ENCODE results near the gene CHMP2A. TPM values are rescaled to one million over a fixed set of nuclear protein-coding genes. Genes with fewer than 3 reads are reported as not detected.
"Not testable (repeated sequence)": the region's sequence is repeated elsewhere in the genome, so short reads cannot be mapped to it uniquely, and the experiment has no call there.

CHMP2A gene
- polyA plus RNA-seq: 160 TPM

GRCh38 chr19:58554494-58555368, at the start of gene CHMP2A:
Gene CHMP2A, minus strand, starts transcription at chr19:58555105. Its CDS starts 893 bp downstream, at chr19:58554212.
- Mint-ChIP-seq H3K4me3 (peak within 1 kb of the TSS; percentile 93 to 99 (median 95)), H3K27me3 (no peaks in the 10 kb centered on the region), H3K9me3 (no peaks in the 10 kb centered on the region), H3K36me3 (peaks cover 8% of the 10 kb centered on the region), H3K27ac (peak within 1 kb of the TSS; percentile 99 to 100 (median 99)), H3K4me1 (peaks cover 32 to 38% (median 35%) of the 10 kb centered on the region in 3 donors)

DNA sequence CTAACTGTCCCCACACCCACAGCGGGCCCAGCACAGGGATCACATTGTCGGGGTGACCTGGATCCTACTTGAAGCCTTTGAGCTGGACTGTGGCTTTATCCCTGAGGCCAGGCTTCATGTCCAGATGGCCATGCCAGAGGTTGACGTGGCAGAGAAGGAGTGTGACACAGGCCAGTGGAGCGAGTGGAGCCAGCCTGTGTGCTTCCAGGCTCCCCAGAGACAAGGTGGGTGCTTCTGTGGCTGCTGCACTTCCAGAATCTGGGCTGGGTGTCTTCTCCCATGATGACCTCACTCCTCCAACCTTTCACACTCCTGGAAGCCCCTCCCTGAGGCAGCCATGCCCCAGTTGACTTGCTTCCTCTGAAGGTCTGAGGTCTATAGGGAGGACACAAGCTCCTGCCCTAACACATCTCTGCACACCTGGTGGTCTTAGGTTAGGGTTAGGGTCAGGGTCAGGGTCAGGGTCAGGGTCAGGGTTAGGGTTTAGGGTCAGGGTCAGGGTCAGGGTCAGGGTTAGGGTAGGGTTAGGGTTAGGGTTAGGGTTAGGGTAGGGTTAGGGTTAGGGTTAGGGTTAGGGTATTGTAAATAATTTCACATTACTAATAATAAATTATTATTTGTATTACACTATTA, 31.3 kb upstream of the CHMP2A start:
- Mint-ChIP-seq H3K4me1 (peaks cover 2 to 5% (median 4%) of the 10 kb centered on the region in 3 donors), H3K9me3 (no peaks in the 10 kb centered on the region), H3K27ac (no peak overlapping the region), H3K4me3 (no peak overlapping the region), H3K36me3 (peaks cover 4% of the 10 kb centered on the region), H3K27me3 (no peaks in the 10 kb centered on the region)

- no peaks in the 10 kb centered on the region for H3K9me3 Mint-ChIP-seq
- H3K4me1 Mint-ChIP-seq: peaks cover 6 to 10% (median 7%) of the 10 kb centered on the region in 3 donors
- no peak overlapping the region for H3K27ac Mint-ChIP-seq
- H3K4me3 Mint-ChIP-seq: no peak overlapping the region
- peaks cover 5% of the 10 kb centered on the region for H3K36me3 Mint-ChIP-seq
- H3K27me3 Mint-ChIP-seq: no peaks in the 10 kb centered on the region
These were observed 30.7 kb upstream of the CHMP2A start for GRCh38 chr19:58585442-58586132.

- H3K4me1 Mint-ChIP-seq: peaks cover 6 to 10% (median 8%) of the 10 kb centered on the region in 3 donors
- peaks cover 5% of the 10 kb centered on the region for H3K36me3 Mint-ChIP-seq
- no peak overlapping the region for H3K4me3 Mint-ChIP-seq
- H3K27ac Mint-ChIP-seq: peak overlapping the region in 2 of 3 donors; percentile 8 to 67
- H3K9me3 Mint-ChIP-seq: no peaks in the 10 kb centered on the region
- H3K27me3 Mint-ChIP-seq: no peaks in the 10 kb centered on the region
These were observed 29.9 kb upstream of the CHMP2A start for GRCh38 chr19:58584498-58585441.

DNA sequence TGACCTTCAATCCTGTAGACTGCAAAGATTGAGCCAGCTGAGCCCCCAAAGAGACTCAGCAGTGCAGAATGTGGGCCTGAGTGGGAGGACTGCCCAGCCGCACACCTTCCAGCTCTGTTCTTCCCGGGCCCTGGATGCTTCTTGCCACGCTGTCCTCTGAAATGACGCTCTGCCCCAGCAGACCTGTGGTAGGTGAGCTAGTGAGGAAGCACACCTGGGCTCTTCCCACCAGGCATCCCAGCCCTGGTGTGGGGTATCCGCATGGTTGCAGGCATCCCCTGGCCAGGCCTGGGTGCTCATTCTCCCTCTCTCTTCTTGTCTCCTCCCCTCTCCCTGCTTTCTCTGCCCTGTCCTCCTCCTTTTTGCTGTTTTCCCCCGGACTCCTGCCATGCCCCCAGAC, 28.1 kb upstream of the CHMP2A start:
- H3K4me1 Mint-ChIP-seq: peaks cover 19 to 23% (median 21%) of the 10 kb centered on the region in 3 donors
- peaks cover 5% of the 10 kb centered on the region for H3K36me3 Mint-ChIP-seq
- no peaks in the 10 kb centered on the region for H3K9me3 Mint-ChIP-seq
- H3K4me3 Mint-ChIP-seq: no peak overlapping the region
- no peak overlapping the region for H3K27ac Mint-ChIP-seq
- H3K27me3 Mint-ChIP-seq: no peaks in the 10 kb centered on the region

DNA sequence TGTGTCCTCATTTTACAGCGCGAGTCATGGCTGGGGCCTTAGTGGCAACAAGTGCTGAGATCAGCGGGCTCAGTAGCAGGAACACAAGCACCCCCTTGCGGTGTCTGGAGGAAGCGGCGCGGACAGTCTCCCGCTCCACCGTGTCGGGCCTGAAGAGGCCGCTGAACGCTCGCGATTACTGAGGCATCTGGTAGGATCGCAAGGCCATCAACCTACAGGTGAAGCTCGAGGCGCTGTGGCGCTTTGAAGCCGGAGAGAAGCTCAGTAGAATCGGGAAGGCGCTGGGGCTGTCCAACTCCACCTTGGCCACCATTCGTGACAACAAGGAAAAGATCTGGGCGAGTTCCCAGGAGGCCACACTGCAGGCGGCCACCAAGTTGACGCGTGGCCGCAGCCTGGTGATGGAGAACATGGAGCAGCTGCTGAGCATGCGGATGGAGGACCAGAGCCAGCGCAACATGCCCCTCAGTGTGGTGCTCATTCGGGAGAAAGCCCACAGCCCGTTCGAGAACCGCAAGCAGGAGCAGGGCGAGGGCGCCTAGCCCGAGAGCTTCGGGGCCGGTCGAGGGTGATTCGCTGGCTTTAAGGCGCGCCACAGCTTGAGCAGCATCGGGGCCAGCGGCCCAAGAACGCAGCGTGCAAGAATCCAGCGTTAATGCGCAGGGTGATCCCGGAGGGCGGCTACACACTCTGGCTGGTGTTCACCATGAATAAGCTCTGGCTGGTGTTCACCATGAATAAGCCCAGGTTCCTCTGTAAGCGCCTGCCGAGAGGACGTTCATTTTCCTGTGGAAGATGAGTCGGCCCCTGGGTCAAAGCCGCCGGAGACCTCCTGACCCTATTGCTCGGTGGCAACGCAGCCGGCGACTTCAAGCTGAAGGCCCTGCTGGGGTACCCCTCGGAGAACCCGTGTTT, 26.6 kb upstream of the CHMP2A start:
- no peaks in the 10 kb centered on the region for H3K27me3 Mint-ChIP-seq
- no peaks in the 10 kb centered on the region for H3K9me3 Mint-ChIP-seq
- peaks cover 7% of the 10 kb centered on the region for H3K36me3 Mint-ChIP-seq
- H3K4me1 Mint-ChIP-seq: peaks cover 19 to 24% (median 23%) of the 10 kb centered on the region in 3 donors
- peak overlapping the region in 2 of 4 donors; percentile 38 to 60 for H3K4me3 Mint-ChIP-seq
- peak overlapping the region in 2 of 3 donors; percentile 43 to 86 for H3K27ac Mint-ChIP-seq

DNA sequence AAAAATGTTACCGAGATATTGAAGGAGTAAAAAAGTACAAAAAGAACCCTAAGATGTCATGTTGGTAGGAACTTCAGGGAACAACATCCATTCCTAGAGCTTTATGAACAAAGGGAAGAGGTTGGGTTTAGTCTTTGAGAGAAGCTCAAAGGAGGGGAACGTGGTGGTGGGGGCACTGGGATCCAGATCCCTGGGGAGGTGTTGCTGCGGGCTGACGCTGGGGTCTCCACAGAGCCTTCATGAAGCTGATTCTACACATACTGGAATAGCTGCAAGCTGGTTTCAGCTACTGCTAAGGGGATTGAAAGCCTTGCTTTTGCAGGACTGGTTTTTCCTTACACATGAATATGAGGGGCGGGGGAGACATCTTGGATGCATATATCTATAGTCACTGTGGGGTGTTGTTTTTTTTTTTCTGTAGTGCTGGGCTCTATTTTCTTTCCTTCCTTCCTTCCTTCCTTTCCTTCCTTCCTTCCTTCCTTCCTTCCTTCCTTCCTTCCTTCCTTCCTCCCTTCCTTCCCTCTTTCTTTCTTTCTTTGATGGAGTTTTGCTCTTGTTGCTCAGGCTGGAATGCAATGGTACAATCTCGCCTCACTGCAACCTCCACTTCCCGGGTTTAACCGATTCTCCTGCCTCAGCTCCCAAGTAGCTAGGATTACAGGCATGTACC, 24.7 kb upstream of the CHMP2A start:
- Mint-ChIP-seq H3K27me3 (no peaks in the 10 kb centered on the region), H3K27ac (peak overlapping the region in 1 of 3 donors; percentile 86), H3K4me3 (peak overlapping the region in 1 of 4 donors; percentile 74), H3K9me3 (no peaks in the 10 kb centered on the region), H3K4me1 (peaks cover 19 to 25% (median 25%) of the 10 kb centered on the region in 3 donors), H3K36me3 (peaks cover 7% of the 10 kb centered on the region)

GRCh38 chr19:58578012-58578925, 23.4 kb upstream of the CHMP2A start:
- Mint-ChIP-seq H3K4me3 (peak overlapping the region in 3 of 4 donors; percentile 12 to 74 (median 52)), H3K27me3 (no peaks in the 10 kb centered on the region), H3K4me1 (peaks cover 27 to 34% (median 34%) of the 10 kb centered on the region in 3 donors), H3K27ac (peak overlapping the region in 2 of 3 donors; percentile 86), H3K9me3 (no peaks in the 10 kb centered on the region), H3K36me3 (peaks cover 7% of the 10 kb centered on the region)

- Mint-ChIP-seq H3K4me1 (peaks cover 28 to 35% (median 34%) of the 10 kb centered on the region in 3 donors), H3K4me3 (peak overlapping the region in 1 of 4 donors; percentile 19), H3K27ac (peak overlapping the region in 2 of 3 donors; percentile 31 to 86)
- not testable (repeated sequence) for H3K36me3 Mint-ChIP-seq, H3K9me3 Mint-ChIP-seq, H3K27me3 Mint-ChIP-seq
These were observed 22.7 kb upstream of the CHMP2A start for GRCh38 chr19:58577581-58577980.

DNA sequence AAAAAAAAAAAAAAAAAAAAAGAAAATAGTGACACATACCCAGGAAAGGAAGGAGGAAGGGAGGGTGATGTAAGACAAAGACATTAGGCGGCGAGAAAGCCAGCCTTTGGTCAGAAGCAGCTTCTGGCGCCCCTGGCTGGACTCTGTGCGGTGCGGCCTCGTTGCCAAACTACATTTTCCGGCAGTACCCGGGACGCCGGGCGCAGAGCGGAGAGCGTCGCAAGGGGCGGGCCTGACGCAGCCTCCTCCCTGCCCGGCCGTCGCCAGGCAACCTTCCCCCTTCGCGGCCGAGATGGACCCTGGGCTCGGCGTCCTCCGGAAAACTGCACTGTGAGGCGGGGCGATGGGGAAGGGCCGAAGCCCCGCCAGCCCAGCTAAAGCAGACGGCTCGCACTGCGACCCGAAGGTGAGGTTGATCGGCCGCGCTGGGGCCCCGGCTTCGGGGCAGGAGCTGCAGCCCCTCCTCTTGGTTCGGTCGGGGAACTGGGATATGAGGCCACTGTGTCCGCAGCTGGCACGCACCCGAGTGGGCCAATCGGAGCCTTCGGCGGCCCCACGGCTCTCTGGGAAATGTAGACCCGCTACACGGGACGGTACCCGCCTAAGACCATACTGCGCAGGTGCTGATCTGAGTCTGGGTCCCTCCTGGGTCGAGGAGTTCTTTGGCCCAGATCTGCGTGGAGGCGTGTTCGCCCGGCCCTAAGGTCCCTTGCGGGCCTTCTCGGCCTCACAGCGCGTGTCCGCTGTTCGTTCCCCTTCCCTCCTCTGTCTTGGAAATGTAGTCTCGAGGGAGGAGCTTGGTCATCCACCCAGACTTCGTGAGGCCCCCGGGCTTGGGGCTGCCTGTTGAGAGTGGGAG, 20.5 kb upstream of the CHMP2A start:
- peak overlapping the region; percentile 96 to 99 (median 96) for H3K27ac Mint-ChIP-seq
- peaks cover 1% of the 10 kb centered on the region for H3K36me3 Mint-ChIP-seq
- no peaks in the 10 kb centered on the region for H3K9me3 Mint-ChIP-seq
- H3K4me3 Mint-ChIP-seq: peak overlapping the region; percentile 85 to 95 (median 90)
- no peaks in the 10 kb centered on the region for H3K27me3 Mint-ChIP-seq
- H3K4me1 Mint-ChIP-seq: peaks cover 21 to 36% (median 32%) of the 10 kb centered on the region in 3 donors

DNA sequence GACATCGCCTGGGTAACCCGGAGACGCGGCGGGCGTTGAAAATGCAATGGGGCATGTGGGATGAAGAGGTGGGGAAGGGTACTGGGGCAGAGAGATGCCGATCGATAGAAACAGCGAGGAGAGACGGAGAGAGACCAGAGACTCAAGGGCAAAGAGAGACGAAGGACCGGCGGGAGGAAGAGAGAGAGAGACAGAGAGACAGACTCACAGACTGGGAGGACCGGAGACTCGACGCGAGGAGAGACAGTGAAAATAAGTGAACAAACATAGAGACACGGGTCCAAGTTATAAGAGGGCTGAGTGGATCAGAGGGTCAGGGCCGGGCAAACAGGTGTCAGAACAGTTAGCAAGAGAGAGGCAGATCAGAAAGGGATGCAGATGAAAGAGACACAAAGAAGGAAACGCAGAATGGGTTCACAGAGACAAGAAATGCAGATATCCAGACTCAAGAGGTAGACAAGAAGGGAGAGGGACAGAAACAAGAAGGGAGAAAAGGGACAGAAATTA, 18.8 kb upstream of the CHMP2A start:
- no peaks in the 10 kb centered on the region for H3K27me3 Mint-ChIP-seq
- H3K4me1 Mint-ChIP-seq: peaks cover 13 to 29% (median 26%) of the 10 kb centered on the region in 3 donors
- H3K36me3 Mint-ChIP-seq: peaks cover 5% of the 10 kb centered on the region
- H3K9me3 Mint-ChIP-seq: no peaks in the 10 kb centered on the region
- peak overlapping the region; percentile 96 to 100 (median 99) for H3K27ac Mint-ChIP-seq
- H3K4me3 Mint-ChIP-seq: peak overlapping the region; percentile 85 to 100 (median 97)

Data from IgD-negative memory B cell (primary cell).